HTERT RPE-1 (cell line): ENCODE results near the gene CTPS2.
"Not testable (repeated sequence)": the region's sequence is repeated elsewhere in the genome, so short reads cannot be mapped to it uniquely, and the experiment has no call there.

Source experiments
- in situ Hi-C: fragments of 300-500 bp; cut with MboI; formaldehyde crosslinking; loops from 4 replicates; pipeline ENCODE4 v1.14.3; 2020; ENCODE audit warnings: low sequenced_read_pairs

Gene CTPS2

DNA sequence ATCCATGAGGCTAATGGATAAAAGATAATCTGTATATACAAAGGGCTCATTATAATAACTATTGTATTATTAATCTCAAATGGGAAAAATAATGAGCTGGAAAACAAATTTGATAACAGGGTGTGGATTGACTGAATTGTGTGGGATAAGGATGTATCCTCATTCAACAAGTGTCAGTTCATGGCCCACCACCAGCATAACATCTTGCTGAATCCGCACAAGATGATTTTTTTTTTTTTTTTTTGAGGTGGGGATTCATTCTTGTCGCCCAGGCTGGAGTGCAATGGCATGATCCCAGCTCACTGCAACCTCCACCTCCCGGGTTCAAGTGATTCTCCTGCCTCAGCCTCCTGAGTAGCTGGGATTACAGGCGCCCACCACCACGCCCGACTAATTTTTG is 3.2 kb upstream of the CTPS2 start:
- in situ Hi-C loops = not testable (repeated sequence)

DNA sequence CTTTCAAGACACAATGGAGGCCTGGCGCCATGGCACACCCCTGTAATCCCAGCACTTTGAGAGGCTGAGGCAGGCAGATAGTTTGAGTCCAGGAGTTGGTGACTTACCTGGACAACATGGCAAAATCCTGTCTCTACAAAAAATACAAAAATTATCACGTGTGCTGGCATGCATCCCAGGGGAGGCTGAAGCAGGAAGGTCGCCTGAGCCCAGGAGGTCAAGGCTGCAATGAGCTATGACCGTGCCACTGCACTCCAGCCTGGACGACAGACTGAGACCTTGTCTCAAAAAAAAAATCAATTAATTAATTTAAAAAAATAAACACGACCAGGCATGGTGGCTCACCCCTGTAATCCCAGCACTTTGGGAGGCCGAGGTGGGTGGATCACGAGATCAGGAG is 2.0 kb upstream of the CTPS2 start:
- in situ Hi-C loops = no loop called here

DNA sequence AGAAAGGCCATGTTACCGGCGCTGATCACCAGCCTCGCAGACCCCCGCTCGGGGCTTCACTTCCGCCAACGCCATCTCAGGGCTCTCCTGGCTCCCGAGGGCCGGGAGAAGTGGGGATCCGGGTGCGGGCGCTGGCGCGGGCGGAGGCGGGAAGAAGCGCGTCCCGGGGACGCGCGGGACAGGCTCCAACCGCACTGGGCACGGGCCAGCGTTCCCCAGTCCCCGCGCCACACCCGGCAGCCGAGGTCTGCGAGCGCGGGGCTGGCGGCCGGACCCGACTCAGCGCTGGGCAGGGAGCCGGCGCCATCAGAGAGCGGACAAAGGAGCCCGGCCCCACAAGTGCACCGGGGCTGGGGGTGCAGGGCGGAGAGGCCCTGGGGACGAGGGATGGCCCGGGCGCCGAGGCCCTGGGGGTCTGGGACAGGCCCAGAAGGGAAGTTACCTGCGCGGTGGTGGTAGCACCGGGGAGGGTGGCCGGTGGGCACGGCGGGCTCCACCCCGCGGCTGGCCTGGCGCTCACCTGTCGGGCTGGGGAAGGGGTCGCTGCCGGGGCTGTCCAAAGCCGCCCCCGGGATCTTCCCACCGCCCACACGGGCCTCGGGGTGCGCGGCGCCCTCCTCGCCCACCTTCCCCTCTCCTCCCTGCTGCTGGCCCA is 449 bp downstream of the CTPS2 start:
- in situ Hi-C loops = no loop called here

DNA sequence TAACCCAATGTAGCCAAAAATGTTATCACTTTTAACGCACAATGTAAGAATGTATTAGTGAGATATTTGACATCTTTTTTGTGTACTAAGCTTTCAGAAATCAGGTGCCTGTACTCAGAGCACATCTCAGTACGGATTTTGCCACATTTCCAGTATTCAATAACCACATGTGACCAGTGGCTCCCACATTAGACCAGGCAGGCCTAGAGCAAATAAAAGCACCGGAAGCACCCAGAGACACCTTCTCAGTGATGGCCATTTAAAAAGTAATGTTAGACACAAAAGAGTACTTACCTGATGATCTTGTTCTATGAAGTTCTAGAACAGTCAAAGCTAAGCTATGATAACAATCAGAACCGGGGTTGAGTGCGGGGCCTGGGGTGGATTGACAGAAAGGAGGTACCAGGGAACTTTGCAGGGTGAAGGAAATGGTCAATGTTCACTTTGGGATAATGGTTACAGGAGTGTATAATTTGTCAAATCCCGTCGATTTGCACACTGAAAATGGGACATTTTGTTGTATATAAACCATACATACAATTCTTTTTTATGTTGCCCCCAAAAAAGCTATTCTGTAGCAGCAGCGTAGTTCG is 1.2 kb downstream of the CTPS2 start:
- in situ Hi-C loops = no loop called here

DNA sequence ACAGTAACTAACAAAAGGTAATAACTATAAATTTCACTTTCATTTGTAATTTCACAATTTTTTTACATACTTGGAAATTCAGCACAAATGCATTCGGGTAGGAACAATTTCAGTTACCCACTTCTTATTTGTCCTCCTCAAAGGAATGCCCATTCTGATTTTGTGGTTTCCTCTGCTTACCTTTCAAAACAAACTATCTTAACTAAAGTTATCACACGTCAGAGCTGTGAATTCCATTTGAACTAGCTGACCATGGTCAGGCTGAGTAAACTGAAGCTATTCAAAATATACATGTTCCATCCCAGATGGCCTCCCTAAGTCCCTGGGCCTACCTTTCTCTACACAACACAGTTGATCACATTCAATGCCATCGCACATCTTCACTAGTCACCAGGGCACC is 4.5 kb downstream of the CTPS2 start:
- in situ Hi-C loops = no loop called here

DNA sequence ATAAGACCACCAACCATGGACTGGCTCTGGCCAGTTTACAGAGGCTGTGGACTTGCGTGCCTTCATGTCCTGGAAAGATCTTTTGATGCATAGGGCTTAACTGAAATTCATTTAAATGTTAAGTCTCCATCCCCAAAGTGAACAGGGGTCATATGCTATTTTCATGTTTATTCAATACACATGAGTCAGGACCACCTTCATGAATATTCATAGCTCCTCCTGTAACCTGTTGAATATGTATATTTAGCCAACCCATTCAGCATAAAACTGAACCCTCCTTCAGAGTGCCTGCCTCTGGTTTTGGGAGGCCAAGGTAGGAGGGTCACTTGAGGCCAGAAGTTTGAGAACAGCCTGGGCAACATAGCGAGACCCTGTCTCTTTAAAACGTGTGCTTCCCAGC is 7.1 kb downstream of the CTPS2 start:
- in situ Hi-C loops = no loop called here

DNA sequence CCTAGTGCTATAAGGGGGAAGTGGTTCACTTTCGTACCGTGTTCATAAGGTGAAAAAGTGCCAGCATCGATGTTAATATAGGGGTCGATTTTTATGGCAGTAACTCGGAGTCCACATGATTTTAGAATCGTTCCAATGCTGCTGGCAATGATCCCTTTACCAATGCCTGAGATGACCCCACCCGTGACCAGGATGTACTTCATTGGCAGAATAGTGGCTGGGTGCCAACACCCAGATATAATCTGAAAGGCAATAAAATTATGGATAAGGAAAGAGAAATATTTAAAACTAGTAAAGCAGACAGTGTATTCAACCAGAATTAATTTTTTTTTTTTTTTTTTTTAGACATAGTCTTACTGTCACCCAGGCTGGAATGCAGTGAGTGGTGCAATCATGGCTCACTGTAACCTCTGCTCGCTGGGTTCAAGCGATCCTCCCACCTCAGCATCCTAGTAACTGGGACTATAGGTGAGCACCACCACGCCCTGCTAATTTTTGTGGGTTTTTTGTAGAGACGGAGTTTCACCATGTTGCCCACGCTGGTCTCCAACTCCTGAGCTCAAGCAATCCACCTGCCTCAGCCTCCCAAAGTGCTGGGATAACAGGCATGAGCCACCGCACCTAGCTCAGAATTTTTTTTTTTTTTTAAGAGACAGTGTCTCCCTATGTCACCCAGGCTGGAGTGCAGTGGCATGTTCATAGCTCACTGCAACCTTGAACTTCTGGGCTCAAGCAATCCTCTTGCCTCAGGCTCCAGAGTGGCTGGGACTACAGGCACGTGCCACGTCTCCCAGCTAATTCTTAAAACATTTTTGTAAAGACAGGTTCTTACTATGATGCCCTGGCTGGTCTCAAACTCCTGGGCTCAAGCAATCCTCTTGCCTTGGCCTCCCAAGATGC is 9.5 kb downstream of the CTPS2 start:
- in situ Hi-C loops = no loop called here

DNA sequence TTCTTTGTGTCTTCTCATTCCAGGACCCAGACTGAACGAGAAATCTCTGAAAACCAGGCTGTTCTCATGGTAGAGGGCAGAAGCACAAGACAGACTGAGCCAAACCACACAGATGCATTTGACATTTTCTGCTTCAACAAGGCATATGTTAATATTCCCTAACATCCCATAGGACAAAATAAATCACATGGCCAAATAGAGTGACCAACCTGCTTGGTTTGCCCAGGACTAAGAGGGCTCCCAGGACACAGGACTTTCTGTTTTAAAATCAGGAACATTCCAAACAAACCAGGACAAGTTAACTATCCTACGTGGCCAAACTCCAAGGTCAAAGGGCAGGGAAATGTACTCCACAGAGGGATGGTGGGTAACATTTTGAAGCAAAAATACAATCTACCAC is 11.7 kb downstream of the CTPS2 start:
- in situ Hi-C loops = no loop called here

DNA sequence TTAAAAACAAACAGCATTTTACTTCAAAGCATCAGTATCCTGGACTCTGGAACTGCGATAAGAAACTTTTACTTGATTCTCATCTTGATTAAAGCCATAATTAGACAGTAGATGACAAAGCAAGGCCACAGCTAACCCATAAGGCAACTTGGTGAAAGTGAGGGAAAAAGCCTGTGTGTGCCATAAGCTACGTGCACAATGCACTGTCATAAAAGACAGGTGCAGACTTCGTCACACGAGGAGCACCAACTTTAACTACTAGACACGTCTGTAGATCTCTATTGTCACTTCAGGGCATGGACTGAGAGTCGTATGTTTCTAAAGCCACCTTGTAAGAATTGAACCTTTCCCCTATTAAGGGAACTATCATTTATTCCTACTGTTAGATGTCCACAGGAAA is 13.1 kb downstream of the CTPS2 start:
- in situ Hi-C loops = no loop called here

DNA sequence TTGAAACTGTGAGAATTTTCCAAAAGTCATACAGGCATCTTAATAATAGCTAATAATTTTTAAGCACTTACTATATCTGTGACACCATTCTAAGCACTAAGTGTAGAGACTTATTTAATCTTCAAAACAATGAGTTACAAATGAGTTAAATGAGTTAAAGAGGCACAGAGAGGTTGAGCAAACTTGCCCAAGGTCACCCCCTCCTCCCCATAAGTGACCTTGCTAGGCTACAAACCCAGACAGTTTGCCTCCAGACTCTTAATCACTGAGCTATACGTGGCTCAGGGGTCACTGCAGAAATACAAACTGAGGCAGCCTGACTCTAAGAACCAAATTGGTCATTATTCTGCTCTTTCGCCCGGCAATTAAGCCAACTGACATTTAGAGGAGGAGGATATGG is 15.5 kb downstream of the CTPS2 start:
- in situ Hi-C loops = no loop called here

DNA sequence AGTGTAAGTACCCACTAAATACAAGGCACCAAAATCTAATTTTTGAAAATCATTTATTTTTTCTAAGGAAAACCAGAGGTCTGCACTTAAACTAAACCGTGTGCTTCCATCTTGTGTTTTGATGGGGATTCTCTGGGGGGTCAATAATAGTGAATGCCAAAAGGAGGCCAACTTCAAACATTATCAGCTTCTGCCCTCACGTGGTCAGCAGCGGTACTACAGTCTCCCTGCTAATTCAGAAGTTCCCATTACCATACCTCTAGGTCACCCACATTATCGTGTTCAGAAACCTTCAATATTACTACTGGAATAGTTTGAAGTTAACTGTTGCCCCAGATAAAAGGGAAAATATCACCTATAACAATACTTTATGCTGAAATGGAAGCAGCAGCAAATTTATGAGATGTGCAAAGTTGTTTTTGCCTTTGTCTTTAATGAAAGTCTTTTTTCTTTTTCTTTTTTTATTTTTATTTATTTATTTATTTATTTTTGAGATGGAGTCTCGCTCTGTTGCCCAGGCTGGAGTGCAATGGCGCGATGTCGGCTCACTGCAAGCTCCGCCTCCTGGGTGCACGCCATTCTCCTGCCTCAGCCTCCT is 17.3 kb downstream of the CTPS2 start:
- in situ Hi-C loops = no loop called here

DNA sequence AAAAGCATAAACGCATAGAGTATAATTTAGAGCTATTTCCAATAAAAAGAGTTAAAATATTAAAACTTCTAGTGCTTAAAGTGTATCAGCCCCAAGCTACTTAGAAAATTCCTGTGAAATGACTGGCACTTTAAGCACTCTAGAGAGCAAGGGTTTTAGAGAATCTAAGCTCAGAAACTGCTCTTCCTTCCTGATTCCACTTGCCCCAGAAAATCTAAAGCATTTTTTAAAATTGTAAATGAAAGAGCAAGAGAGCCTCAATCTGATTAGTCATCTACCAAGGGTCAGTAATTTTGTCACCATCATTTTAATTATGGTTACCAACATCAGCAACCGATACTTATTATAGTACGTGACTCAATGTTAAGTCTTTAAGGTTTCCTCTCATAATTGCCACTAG is 25.0 kb downstream of the CTPS2 start:
- in situ Hi-C loops = no loop called here

DNA sequence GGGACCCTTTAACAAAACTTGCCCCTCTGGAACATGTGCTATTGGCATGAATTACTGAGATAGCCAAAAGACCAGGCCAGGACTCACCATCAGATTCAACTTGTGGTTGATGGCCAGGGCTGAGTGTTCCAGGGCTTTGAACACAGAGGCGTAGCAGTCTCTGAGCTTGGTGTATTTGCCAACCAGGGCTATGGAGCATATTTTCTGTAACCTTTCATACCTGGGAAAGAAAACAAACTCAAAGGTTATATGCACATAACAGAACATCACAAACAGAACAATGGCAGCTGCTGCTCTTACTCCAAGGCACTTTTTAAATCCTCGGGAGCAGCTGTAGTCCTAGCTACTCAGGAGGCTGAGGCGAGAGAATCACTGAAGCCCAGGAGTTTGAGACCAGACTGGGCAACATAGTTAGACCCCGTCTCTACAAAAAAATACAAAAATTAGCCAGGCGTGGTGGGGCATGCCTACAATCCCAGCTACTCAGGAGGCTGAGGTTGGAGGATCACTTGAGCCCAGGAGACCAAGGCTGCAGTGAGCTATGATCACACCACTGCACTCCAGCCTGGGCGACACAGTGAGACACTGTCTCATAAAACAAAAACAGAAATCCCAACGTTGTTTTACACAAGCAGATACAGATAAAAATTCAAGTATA is 29.3 kb downstream of the CTPS2 start:
- in situ Hi-C loops = no loop called here

DNA sequence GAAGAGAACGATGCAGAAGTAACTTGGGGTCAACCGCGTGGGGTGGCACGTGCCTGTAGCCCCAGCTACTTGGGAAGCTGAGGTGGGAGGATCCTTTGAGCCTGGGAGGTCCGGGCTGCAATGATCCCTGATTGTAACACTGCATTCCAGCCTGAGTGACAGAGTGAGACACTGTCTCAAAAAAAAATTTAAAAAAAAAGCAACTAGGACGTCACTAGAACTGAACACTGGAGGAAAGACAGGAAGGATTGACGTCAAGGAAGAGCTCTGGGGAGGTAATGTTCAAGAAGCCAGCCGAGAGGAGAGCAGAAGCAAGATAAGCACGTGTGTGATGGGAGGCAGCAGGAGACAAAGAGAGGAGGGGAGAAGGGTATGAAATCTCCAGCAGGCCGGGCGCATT is 33.8 kb downstream of the CTPS2 start:
- in situ Hi-C loops = no loop called here

DNA sequence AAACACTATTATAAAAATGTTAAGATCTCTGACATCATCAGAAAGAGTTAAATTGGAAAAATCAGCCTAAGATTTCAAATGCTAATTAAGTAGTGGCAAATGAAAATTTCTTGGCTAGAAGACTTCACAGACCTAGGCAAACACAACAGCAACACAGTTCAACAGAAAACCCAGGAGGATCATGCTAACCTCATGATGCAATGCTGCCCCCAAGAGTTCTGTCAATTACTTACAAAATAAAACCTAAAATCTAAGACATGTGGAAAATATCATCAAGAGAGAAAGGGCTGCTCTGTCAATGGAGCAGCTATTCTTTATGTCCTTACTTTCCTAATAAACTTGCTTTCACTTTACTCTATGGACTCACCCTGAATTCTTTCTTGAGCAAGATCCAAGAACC is 41.5 kb downstream of the CTPS2 start:
- in situ Hi-C loops = no loop called here

DNA sequence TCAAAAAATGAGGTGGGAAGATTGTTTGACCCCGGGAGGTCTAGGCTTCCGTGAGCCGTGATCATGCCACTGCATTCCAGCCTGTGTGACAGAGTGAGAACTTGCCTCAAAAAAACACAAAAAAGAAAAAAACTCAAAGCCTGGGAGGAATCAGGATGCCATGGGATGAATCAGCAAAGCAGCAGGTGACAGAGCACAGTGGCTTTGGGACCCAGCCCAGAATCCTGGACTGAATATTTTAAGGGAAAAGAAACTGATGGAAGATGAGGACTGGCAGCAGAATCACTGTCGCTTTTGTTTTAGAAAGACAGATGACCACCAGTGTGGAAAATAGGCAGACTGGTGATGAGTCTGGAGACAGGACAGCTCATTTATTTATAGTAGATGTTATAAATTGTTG is 45.9 kb downstream of the CTPS2 start:
- in situ Hi-C loops = no loop called here

DNA sequence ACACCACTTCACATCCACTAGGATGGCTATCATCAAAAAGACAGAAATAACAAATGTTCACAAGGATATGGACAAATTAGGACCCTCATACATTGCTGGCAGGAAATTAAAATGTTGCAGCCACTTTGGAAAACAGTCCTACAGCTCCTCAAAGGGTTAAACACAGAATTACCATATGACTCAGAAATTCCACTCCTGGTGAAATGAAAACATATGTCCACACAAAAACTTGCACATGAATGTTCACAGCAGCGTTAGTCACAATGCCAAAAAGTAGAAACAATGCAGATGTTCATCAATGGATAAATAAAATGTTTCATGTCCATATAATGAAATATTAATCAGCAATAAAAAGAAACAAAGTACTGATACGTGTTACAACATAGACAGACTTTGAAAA is 47.4 kb downstream of the CTPS2 start:
- in situ Hi-C loops = no loop called here

DNA sequence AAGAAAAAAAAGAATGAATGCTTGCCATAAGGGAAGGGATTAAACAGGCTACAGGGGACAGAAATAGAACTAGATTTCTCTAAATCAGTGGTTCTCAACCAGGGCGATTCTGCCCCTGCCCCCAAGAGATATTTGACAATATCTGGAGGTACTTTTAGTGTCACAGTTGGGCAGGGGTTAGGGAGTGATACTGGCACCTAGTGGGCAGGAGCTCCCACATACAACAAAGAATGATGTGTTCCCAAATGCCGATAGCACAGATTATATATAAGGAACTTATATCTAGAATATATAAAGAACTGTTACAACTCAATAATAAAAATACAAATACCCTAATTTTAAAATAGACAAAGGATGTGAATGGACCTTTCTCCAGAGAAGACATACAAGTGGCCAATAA is 47.8 kb downstream of the CTPS2 start:
- in situ Hi-C loops = no loop called here

DNA sequence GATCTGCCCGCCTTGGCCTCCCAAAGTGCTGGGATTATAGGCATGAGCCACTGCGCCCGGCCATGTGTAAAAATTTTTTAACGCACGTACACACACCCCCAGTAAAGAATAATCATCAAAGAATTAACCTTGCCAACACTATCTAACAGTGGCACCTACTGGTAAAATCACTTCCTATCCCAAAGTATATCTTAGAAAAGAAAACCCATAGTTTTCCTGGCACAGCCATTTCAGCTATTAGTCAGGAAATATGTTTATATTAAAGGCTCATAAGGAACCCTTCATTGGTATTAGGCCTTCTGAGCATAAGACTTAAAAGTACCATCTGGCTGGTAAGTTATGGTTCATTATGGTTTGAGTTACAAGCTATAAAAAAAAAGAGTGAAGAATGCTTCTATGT is 48.4 kb downstream of the CTPS2 start:
- in situ Hi-C loops = no loop called here

DNA sequence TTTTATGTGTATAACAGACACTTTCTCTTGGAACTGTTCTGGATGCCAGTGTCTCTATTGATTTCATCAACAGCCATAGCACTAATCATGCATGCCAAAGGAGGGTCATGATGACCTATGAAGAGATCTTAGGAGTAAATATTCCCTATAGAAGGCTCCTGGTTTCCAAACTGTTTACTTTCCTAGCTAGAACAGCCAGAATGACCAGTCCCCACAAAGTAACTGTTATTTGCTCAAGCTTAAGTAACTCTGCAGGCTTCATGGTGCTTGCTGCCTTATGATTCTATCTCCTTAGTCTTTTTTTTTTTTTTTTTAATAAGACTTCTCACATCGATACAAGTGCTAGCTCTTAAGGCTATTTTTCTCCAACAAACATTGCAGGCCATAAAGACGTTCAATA is 50.1 kb downstream of the CTPS2 start:
- in situ Hi-C loops = no loop called here

DNA sequence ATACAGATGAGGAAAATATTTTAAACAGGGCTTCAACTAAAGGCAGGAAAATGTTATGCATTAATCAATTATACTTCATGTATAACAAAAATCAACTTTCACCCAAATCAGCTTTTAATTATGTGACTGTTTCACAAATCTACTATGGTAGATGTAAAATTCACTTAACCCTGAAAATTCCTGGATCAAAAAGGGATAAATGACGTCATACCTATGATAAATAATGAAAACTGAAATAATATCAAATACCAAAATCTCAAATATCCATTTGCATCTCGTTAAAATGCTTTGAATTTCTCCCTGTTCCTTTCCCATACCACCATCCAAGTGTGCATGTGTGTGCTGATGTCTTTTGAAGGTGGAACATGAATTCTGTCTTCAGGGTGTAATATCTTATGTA is 51.0 kb downstream of the CTPS2 start:
- in situ Hi-C loops = no loop called here
